Fibroblast of the aortic adventitia (primary cell): ENCODE data around the gene MTOR. TPM values are rescaled to one million over a fixed set of nuclear protein-coding genes. Genes with fewer than 3 reads are reported as not detected.

ENCODE experiments used
- DNase-seq: peaks from one replicate; pipeline ENCODE4 v3.0.0-alpha.2; 2010; ENCODE audit warnings: low read depth
- H3K4me3 ChIP-seq: 2 replicates; pipeline ENCODE4 v1.5.1; 2011; ENCODE audit warnings: low read depth, mild to moderate bottlenecking, control low read depth, low read length, moderate library complexity
- CTCF ChIP-seq: IDR thresholded peaks from 2 replicates; pipeline ENCODE4 v1.5.1; 2011; ENCODE audit warnings: mild to moderate bottlenecking, low read length, control low read depth, inconsistent platforms; ENCODE audit not compliant: insufficient read depth
- total RNA-seq: library from RNA; depleted of rRNA; stranded (reverse); fragments of >200 nt; gene quantifications from 2 replicates; pipeline ENCODE4 v1.2.3, GENCODE V29; 2012; ENCODE audit warnings: low replicate concordance

The MTOR gene
- total RNA-seq, 1 donor, result 36.3 TPM

- DNase-seq, result no peak
- no peak overlapping the region for H3K4me3 ChIP-seq
- TF ChIP-seq CTCF, result no peak
Measured at GRCh38 chr1:11289064-11289463, 26.7 kb upstream of the MTOR start.

- no peak overlapping the region for H3K4me3 ChIP-seq
- DNase-seq, result peak; percentile 79
- no peak for TF ChIP-seq CTCF
Measured at GRCh38 chr1:11286735-11287410, 24.5 kb upstream of the MTOR start.

GRCh38 chr1:11285883-11286734 is 23.8 kb upstream of the MTOR start:
- no peak overlapping the region for H3K4me3 ChIP-seq
- TF ChIP-seq CTCF, result peak; percentile 34
- peak; percentile 49 for DNase-seq

GRCh38 chr1:11284784-11285183 is 22.4 kb upstream of the MTOR start:
- TF ChIP-seq CTCF, result no peak
- DNase-seq, result no peak

GRCh38 chr1:11283151-11283550 is 20.8 kb upstream of the MTOR start:
- no peak overlapping the region for H3K4me3 ChIP-seq
- TF ChIP-seq CTCF, result no peak
- no peak for DNase-seq

More at GRCh38 chr1:11284784-11285183, 22.4 kb upstream of the MTOR start:
- no peak overlapping the region for H3K4me3 ChIP-seq

- H3K4me3 ChIP-seq, result no peak overlapping the region
- peak; percentile 100 for DNase-seq
- TF ChIP-seq CTCF, result no peak
Measured at GRCh38 chr1:11281518-11282331, 19.4 kb upstream of the MTOR start.
